ENCODE data around the gene TSPAN5. TPM values are rescaled to one million over a fixed set of nuclear protein-coding genes. Genes with fewer than 3 reads are reported as not detected.

The TSPAN5 gene
- total RNA-seq, 2 donors from 2014 or later, result 7.9 to 48.5 TPM

- Histone ChIP-seq H3K27ac (no peak overlapping the region), H3K9me3 (no peaks in the 10 kb centered on the region), H3K36me3 (no peaks in the 10 kb centered on the region), H3K4me3 (no peak overlapping the region), H3K27me3 (replicated peaks; ENCODE audit: insufficient read depth) (no peaks in the 10 kb centered on the region), H3K4me1 (replicated peaks) (no peaks in the 10 kb centered on the region)
- intact Hi-C loops (cut with DNase I), result no loop called here
- DNase-seq (ENCODE audit: low spot score), result no peak
- TF ChIP-seq POLR2AphosphoS5 (IDR thresholded peaks at IDR 0.05), result no peak
- no peak for TF ChIP-seq CTCF (IDR thresholded peaks at IDR 0.05)
- no peak for TF ChIP-seq POLR2A (IDR thresholded peaks at IDR 0.05)
- 61% methylated on average over 2 of the region's 2 CpGs for WGBS
Measured at GRCh38 chr4:98510340-98510739, 148.1 kb downstream of the TSPAN5 start.

GRCh38 chr4:98509721-98510120, 148.7 kb downstream of the TSPAN5 start:
- intact Hi-C loops (cut with DNase I), result no loop called here
- H3K4me1 ChIP-seq (replicated peaks), result no peaks in the 10 kb centered on the region
- no peaks in the 10 kb centered on the region for H3K27me3 ChIP-seq (replicated peaks; ENCODE audit: insufficient read depth)
- H3K36me3 ChIP-seq, result no peaks in the 10 kb centered on the region
- TF ChIP-seq POLR2AphosphoS5 (IDR thresholded peaks at IDR 0.05) (no peak), CTCF (IDR thresholded peaks at IDR 0.05) (no peak), POLR2A (IDR thresholded peaks at IDR 0.05) (no peak)
- H3K4me3 ChIP-seq, result no peak overlapping the region
- DNase-seq (ENCODE audit: low spot score), result no peak
- no peaks in the 10 kb centered on the region for H3K9me3 ChIP-seq
- no peak overlapping the region for H3K27ac ChIP-seq
- WGBS, result 46% methylated on average over 4 of the region's 4 CpGs

- Histone ChIP-seq H3K27ac (no peak overlapping the region), H3K4me3 (no peak overlapping the region)
Measured at GRCh38 chr4:98508829-98509598, 149.4 kb downstream of the TSPAN5 start.

GRCh38 chr4:98508248-98508647, 150.2 kb downstream of the TSPAN5 start:
- Histone ChIP-seq H3K9me3 (no peaks in the 10 kb centered on the region), H3K27ac (no peak overlapping the region), H3K27me3 (replicated peaks; ENCODE audit: insufficient read depth) (no peaks in the 10 kb centered on the region), H3K4me1 (replicated peaks) (no peaks in the 10 kb centered on the region), H3K36me3 (no peaks in the 10 kb centered on the region), H3K4me3 (no peak overlapping the region)
- intact Hi-C loops (cut with DNase I), result no loop called here
- 100% methylated on average over 4 of the region's 4 CpGs for WGBS
- DNase-seq (ENCODE audit: low spot score), result no peak
- no peak for TF ChIP-seq POLR2AphosphoS5 (IDR thresholded peaks at IDR 0.05)
- TF ChIP-seq CTCF (IDR thresholded peaks at IDR 0.05), result no peak
- TF ChIP-seq POLR2A (IDR thresholded peaks at IDR 0.05), result no peak

More at GRCh38 chr4:98508829-98509598, 149.4 kb downstream of the TSPAN5 start:
- DNase-seq (ENCODE audit: low spot score), result no peak
- no peak for TF ChIP-seq POLR2AphosphoS5 (IDR thresholded peaks at IDR 0.05)
- WGBS, result 34% methylated on average over 7 of the region's 7 CpGs
- Histone ChIP-seq H3K9me3 (no peaks in the 10 kb centered on the region), H3K36me3 (no peaks in the 10 kb centered on the region), H3K4me1 (replicated peaks) (no peaks in the 10 kb centered on the region), H3K27me3 (replicated peaks; ENCODE audit: insufficient read depth) (no peaks in the 10 kb centered on the region)
- intact Hi-C loops (cut with DNase I), result no loop called here

GRCh38 chr4:98507299-98507698, 151.1 kb downstream of the TSPAN5 start:
- Histone ChIP-seq H3K27me3 (replicated peaks; ENCODE audit: insufficient read depth) (no peaks in the 10 kb centered on the region), H3K36me3 (no peaks in the 10 kb centered on the region), H3K4me1 (replicated peaks) (no peaks in the 10 kb centered on the region), H3K27ac (no peak overlapping the region), H3K4me3 (no peak overlapping the region), H3K9me3 (no peaks in the 10 kb centered on the region)
- DNase-seq (ENCODE audit: low spot score), result no peak
- WGBS, result 92% methylated on average over 3 of the region's 3 CpGs
- TF ChIP-seq POLR2A (IDR thresholded peaks at IDR 0.05), result no peak
- TF ChIP-seq POLR2AphosphoS5 (IDR thresholded peaks at IDR 0.05), result no peak
- TF ChIP-seq CTCF (IDR thresholded peaks at IDR 0.05), result no peak
- intact Hi-C loops (cut with DNase I), result no loop called here

Data from prostate gland (tissue), 2 donors.